Muscle of leg (tissue), 11 donors: ENCODE measurements around the gene ARHGAP21. TPM values are rescaled to one million over a fixed set of nuclear protein-coding genes. Genes with fewer than 3 reads are reported as not detected.

Experiments
- DNase-seq: peaks from one replicate; pipeline ENCODE4 v3.0.0; 2013
- H3K27ac ChIP-seq: one replicate; pipeline ENCODE4 v1.5.1; 2013; ENCODE audit warnings: mild to moderate bottlenecking, low read length, control low read depth
- H3K27me3 ChIP-seq: one replicate; pipeline ENCODE4 v1.6.1; 2013; ENCODE audit warnings: low read length; ENCODE audit not compliant: control insufficient read depth, insufficient read depth
- H3K36me3 ChIP-seq: one replicate; pipeline ENCODE4 v1.6.1; 2013; ENCODE audit warnings: low read length; ENCODE audit not compliant: control insufficient read depth, insufficient read depth
- H3K4me1 ChIP-seq: one replicate; pipeline ENCODE4 v1.6.1; 2013; ENCODE audit warnings: low read length; ENCODE audit not compliant: control insufficient read depth, insufficient read depth
- H3K4me3 ChIP-seq: one replicate; pipeline ENCODE4 v1.5.1; 2013; ENCODE audit warnings: low read length, control low read depth
- H3K9me3 ChIP-seq: replicated peaks from 2 replicates; pipeline ENCODE4 v1.6.1; 2013; ENCODE audit warnings: low read depth, low read length; ENCODE audit not compliant: control insufficient read depth
- WGBS: methylation state at CpG from one replicate; pipeline ENCODE4 v1.1.5; 2013; ENCODE audit warnings: missing lambda C conversion rate; ENCODE audit not compliant: insufficient coverage; 5-methylcytosine and 5-hydroxymethylcytosine counted together
- polyA plus RNA-seq, 8 donors: library from polyadenylated mRNA; unstranded; fragments of 120-200 nt; gene quantifications; one replicate each; pipeline versions ENCODE4 v1.2.1 to v1.2.3, GENCODE V29; 2013; ENCODE audit warnings: inconsistent platforms in 1 of 8, low replicate concordance in 1 of 8; ENCODE audit not compliant: insufficient read length in 8 of 8, insufficient read depth in 1 of 8
- total RNA-seq: library from RNA; stranded (reverse); fragments of 120-200 nt; gene quantifications from one replicate; pipeline ENCODE4 v1.2.4, GENCODE V29; 2013

ARHGAP21 gene
- total and polyA plus RNA-seq, 9 donors = 55.0 to 84.8 (median 63.5) TPM

DNA sequence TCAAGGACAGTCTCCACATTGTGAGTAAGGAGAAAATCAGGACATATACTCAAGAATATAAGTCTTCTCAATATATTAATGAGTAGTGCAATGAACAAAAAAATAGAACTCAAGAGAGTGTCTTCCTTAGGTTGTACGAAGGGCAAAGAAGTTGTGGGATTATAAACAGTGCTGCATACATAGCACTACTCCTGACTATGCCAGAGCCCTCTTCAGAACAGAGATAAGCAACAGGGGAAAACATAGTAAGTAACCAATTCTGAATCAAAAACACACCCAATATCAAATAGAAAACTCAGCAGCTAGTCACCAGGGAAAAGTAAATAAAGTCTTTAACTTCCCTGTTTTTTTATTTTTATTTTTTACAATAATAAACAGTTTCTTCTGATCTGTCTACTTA is 10.6 kb downstream of the ARHGAP21 start:
- Histone ChIP-seq H3K4me3 (no peak overlapping the region), H3K4me1 (peaks cover 9% of the 10 kb centered on the region), H3K9me3 (no peaks in the 10 kb centered on the region), H3K27me3 (no peaks in the 10 kb centered on the region), H3K27ac (no peak overlapping the region), H3K36me3 (peaks cover under 1% of the 10 kb centered on the region)
- no peak for DNase-seq
- WGBS = no CpG with 5 or more reads among the region's 1 CpG

GRCh38 chr10:24711465-24711864 is 12.2 kb downstream of the ARHGAP21 start:
- 67% methylated on average over 2 of the region's 2 CpGs for WGBS
- H3K27ac ChIP-seq = no peak overlapping the region
- no peaks in the 10 kb centered on the region for H3K27me3 ChIP-seq
- H3K36me3 ChIP-seq = no peaks in the 10 kb centered on the region
- no peak for DNase-seq
- no peaks in the 10 kb centered on the region for H3K9me3 ChIP-seq
- H3K4me1 ChIP-seq = peaks cover 3% of the 10 kb centered on the region
- H3K4me3 ChIP-seq = no peak overlapping the region

DNA sequence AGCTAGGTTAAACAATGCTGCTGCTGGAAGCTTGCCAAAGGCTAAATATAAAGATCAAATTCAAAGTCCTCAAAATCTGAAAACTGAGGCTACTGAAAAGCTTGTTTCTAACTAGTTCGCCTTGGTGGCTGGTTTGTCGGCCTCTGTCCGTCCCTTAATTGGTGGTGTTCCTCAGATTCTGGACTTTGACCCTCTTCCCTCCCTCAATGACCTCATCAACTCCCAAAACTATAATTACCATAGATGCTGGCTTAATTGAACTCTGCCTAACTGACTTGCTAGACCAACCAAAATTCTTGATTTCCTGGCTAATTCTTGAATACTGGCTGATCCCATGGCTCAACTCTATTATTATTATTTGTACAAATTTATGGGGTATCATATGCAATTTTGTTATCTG is 15.6 kb downstream of the ARHGAP21 start:
- Histone ChIP-seq H3K4me1 (no peaks in the 10 kb centered on the region), H3K27me3 (no peaks in the 10 kb centered on the region), H3K4me3 (no peak overlapping the region), H3K9me3 (no peaks in the 10 kb centered on the region), H3K36me3 (no peaks in the 10 kb centered on the region), H3K27ac (no peak overlapping the region)
- 63% methylated on average over 3 of the region's 3 CpGs for WGBS
- no peak for DNase-seq

- no peaks in the 10 kb centered on the region for H3K9me3 ChIP-seq
- no peak for DNase-seq
- no peak overlapping the region for H3K4me3 ChIP-seq
- H3K36me3 ChIP-seq = no peaks in the 10 kb centered on the region
- no peaks in the 10 kb centered on the region for H3K4me1 ChIP-seq
- WGBS = 81% methylated on average over 3 of the region's 3 CpGs
- H3K27ac ChIP-seq = no peak overlapping the region
- no peaks in the 10 kb centered on the region for H3K27me3 ChIP-seq
Observed at GRCh38 chr10:24707445-24707844, 16.2 kb downstream of the ARHGAP21 start.

DNA sequence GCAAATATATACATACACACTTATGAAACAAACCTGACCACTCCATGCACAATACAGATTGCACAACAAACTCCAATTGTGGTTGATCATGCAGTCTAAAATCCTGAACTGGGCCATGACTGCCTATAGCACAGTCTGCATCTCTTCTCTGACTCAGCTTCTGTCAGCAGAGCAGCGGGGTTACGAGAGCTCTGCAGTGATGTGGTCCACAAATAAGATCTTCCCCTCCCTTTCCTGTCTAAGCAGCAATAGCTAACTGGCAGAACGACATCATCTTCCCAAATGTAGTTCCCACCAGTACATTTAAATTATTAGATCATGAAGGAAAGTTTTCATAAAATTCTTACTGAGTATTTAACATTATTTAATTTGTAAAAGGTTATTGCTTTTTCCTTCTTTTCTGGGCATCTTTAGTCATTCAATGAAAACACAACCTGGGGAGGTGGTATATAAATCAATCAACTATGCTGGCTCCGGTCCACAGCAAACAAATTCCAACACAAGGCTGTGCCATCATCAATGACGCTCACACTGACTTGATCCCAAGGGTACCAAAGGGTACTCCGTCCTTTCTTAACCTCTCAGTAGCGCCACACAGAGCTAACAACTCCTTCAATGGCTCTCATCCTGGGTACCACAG is 17.1 kb downstream of the ARHGAP21 start:
- DNase-seq = peak; percentile 68
- H3K27me3 ChIP-seq = no peaks in the 10 kb centered on the region
- H3K4me1 ChIP-seq = no peaks in the 10 kb centered on the region
- H3K4me3 ChIP-seq = no peak overlapping the region
- no peak overlapping the region for H3K27ac ChIP-seq
- 39% methylated on average over 2 of the region's 7 CpGs for WGBS
- no peaks in the 10 kb centered on the region for H3K36me3 ChIP-seq
- no peaks in the 10 kb centered on the region for H3K9me3 ChIP-seq

- Histone ChIP-seq H3K4me3 (no peak overlapping the region), H3K27ac (no peak overlapping the region), H3K36me3 (no peaks in the 10 kb centered on the region), H3K27me3 (no peaks in the 10 kb centered on the region), H3K4me1 (no peaks in the 10 kb centered on the region), H3K9me3 (no peaks in the 10 kb centered on the region)
- 65% methylated on average over 5 of the region's 5 CpGs for WGBS
- DNase-seq = peak; percentile 45
Observed at GRCh38 chr10:24703700-24704099, 20.0 kb downstream of the ARHGAP21 start.

- Histone ChIP-seq H3K4me3 (no peak overlapping the region), H3K27ac (no peak overlapping the region), H3K27me3 (no peaks in the 10 kb centered on the region), H3K36me3 (no peaks in the 10 kb centered on the region), H3K4me1 (no peaks in the 10 kb centered on the region), H3K9me3 (no peaks in the 10 kb centered on the region)
- DNase-seq = no peak
- WGBS = 77% methylated on average over 1 of the region's 3 CpGs
Observed at GRCh38 chr10:24701447-24701846, 22.2 kb downstream of the ARHGAP21 start.

- no peak overlapping the region for H3K27ac ChIP-seq
- no CpG with 5 or more reads among the region's 6 CpGs for WGBS
- no peaks in the 10 kb centered on the region for H3K27me3 ChIP-seq
- H3K9me3 ChIP-seq = no peaks in the 10 kb centered on the region
- H3K4me1 ChIP-seq = no peaks in the 10 kb centered on the region
- no peaks in the 10 kb centered on the region for H3K36me3 ChIP-seq
- no peak for DNase-seq
- H3K4me3 ChIP-seq = no peak overlapping the region
Observed at GRCh38 chr10:24700948-24701347, 22.7 kb downstream of the ARHGAP21 start.

GRCh38 chr10:24698270-24698669 is 25.4 kb downstream of the ARHGAP21 start:
- DNase-seq = no peak
- Histone ChIP-seq H3K27me3 (no peaks in the 10 kb centered on the region), H3K27ac (no peak overlapping the region), H3K36me3 (no peaks in the 10 kb centered on the region), H3K9me3 (no peaks in the 10 kb centered on the region), H3K4me3 (no peak overlapping the region), H3K4me1 (peaks cover 4% of the 10 kb centered on the region)
- no CpG with 5 or more reads among the region's 3 CpGs for WGBS

DNA sequence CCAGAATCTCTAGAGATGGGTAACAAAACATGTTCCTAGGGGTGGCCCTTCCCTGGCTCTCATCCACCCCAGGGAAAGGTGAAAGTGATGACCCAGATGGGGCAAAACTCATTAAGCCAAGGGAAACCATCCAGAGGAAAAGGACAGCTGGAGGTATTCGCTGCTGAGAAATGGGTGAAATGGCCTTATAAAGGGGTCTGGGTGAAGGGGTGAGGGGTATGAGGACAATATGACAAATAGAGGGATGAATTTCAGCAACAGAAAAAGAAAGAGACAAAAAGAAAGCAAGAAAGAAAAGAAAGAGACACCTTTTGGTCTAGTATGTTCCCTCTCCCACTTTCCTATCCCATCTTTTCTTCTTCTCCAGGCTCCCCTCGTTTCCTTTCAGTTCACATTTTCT is 26.6 kb downstream of the ARHGAP21 start:
- H3K9me3 ChIP-seq = no peaks in the 10 kb centered on the region
- H3K27me3 ChIP-seq = no peaks in the 10 kb centered on the region
- 100% methylated on average over 1 of the region's 2 CpGs for WGBS
- DNase-seq = no peak
- no peak overlapping the region for H3K4me3 ChIP-seq
- no peak overlapping the region for H3K27ac ChIP-seq
- H3K36me3 ChIP-seq = no peaks in the 10 kb centered on the region
- peaks cover 4% of the 10 kb centered on the region for H3K4me1 ChIP-seq

GRCh38 chr10:24695452-24695851 is 28.2 kb downstream of the ARHGAP21 start:
- no peaks in the 10 kb centered on the region for H3K27me3 ChIP-seq
- no peak overlapping the region for H3K27ac ChIP-seq
- no peaks in the 10 kb centered on the region for H3K36me3 ChIP-seq
- peaks cover 6% of the 10 kb centered on the region for H3K4me1 ChIP-seq
- H3K9me3 ChIP-seq = no peaks in the 10 kb centered on the region
- WGBS = 77% methylated on average over 2 of the region's 3 CpGs
- no peak overlapping the region for H3K4me3 ChIP-seq
- DNase-seq = no peak
